ENCODE measurements around the gene SELENOP.
A peak's percentile ranks its signal among the peaks of the same experiment; 100 is the strongest.

SELENOP gene

DNA sequence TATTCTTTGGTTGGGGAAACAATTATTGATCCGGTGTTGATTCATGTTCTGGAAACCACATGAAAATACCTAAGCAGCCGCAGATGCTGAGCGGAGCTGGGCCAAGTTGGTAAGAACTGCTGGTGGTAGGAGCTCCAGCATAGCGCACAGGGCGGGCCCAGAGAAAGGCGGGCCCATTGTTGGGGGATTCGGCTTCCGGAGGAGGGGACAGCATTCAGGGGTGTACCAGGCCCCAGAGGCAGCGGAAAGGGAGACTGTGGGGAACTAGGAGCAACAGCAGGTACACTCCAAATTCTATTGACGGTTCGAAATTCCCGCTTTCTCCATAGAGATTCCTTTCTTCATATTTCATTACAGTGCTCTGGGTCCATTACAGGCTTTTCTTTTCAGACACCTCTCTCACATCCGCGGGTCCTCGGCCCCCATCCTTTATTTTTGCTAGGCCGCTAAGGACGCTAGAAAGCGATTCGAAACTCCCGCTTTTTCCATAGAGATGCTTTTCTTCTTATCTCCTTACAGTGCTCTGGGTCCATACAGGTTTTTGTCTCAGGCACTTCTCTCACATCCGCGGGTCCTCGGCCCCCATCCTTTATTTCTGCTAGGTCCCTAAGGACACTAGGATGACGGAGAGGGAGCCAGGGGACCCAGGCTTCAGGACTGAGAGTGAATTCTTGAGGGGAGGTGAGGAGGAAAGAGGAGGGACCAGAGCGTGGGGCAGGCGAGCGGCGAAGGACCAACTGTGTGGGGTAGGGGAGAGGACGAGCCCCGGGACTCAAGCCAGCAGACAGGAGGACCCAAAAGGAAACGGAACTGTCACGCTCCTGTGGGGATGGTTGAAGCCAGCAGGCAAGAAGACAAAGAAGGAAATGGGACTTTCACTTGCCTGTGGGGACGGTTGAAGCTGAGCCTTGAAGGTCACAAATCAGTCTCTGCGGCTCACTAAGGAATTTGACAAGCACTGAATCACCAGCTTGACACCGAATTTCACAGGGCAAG, 54.8 kb downstream of the SELENOP start, which contains the start of gene CCDC152:
Gene CCDC152 (plus strand): TSS at position 213 of the 996 bp plus-strand sequence. CDS start 2,304 bp downstream, outside the sequence.
- no peaks in the 10 kb centered on the region for H3K36me3 ChIP-seq (ENCODE audit: control insufficient read depth in 1 of 2, insufficient read depth in 2 of 2, low read length in 2 of 2)
- no peaks in the 10 kb centered on the region for H3K9me3 ChIP-seq (ENCODE audit: control insufficient read depth in 1 of 2, low read length in 2 of 2)
- H3K27me3 ChIP-seq (ENCODE audit: low read depth, low read length) = peaks cover 8% of the 10 kb centered on the region
- H3K4me3 ChIP-seq (ENCODE audit: low read depth in 1 of 2, low read length in 2 of 2) = peak within 1 kb of the TSS; percentile 53 to 59
- H3K27ac ChIP-seq (ENCODE audit: low read length) = no peak within 1 kb of the TSS
- H3K4me1 ChIP-seq (ENCODE audit: control insufficient read depth in 1 of 2, insufficient read depth in 2 of 2, low read length in 2 of 2) = no peaks in the 10 kb centered on the region

DNA sequence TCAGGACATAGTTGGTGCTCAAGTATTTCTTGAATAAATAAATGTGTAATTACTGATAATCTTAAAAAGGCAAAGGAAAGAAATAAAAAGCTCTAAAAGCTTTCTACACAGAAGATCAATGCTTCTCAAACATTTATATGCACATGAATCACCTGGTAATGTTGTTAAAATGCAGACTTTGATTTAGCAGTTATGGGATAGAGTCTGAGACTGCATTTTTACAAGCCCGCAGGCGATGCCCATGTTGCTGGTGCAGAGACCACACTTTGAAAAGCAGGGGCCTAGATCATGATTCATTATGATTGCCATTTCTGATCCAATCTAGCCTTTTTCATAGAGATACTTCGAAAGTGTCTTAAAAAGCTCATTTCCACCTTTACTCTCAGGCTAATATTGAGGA, 58.6 kb downstream of the SELENOP start:
- no peaks in the 10 kb centered on the region for H3K36me3 ChIP-seq (ENCODE audit: control insufficient read depth in 1 of 2, insufficient read depth in 2 of 2, low read length in 2 of 2)
- no peak overlapping the region for H3K4me3 ChIP-seq (ENCODE audit: low read depth in 1 of 2, low read length in 2 of 2)
- H3K4me1 ChIP-seq (ENCODE audit: control insufficient read depth in 1 of 2, insufficient read depth in 2 of 2, low read length in 2 of 2) = no peaks in the 10 kb centered on the region
- no peaks in the 10 kb centered on the region for H3K9me3 ChIP-seq (ENCODE audit: control insufficient read depth in 1 of 2, low read length in 2 of 2)
- no peak overlapping the region for H3K27ac ChIP-seq (ENCODE audit: low read length)
- peaks cover 8% of the 10 kb centered on the region for H3K27me3 ChIP-seq (ENCODE audit: low read depth, low read length)

DNA sequence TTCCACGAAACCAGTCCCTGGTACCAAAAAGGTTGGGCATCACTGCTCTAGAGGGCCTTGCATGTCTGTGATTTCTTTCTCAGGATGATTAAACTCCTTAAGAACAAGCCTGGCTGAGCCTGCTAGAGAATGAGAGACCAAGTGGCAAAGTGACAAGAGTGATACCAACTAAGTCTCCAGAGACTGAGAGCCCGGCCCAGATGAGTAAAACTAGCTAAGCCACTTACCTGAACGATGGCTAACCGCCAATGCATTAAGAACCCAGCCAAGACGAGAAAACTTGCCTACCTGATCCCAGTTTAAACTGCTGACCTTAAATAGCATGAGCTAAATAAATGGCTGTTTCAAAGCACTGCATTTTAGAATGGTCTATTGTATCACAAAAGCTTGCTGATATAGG, 60.6 kb downstream of the SELENOP start:
- Histone ChIP-seq H3K36me3 (ENCODE audit: control insufficient read depth in 1 of 2, insufficient read depth in 2 of 2, low read length in 2 of 2) (no peaks in the 10 kb centered on the region), H3K4me3 (ENCODE audit: low read depth in 1 of 2, low read length in 2 of 2) (no peak overlapping the region), H3K4me1 (ENCODE audit: control insufficient read depth in 1 of 2, insufficient read depth in 2 of 2, low read length in 2 of 2) (no peaks in the 10 kb centered on the region), H3K27ac (ENCODE audit: low read length) (no peak overlapping the region), H3K9me3 (ENCODE audit: control insufficient read depth in 1 of 2, low read length in 2 of 2) (no peaks in the 10 kb centered on the region), H3K27me3 (ENCODE audit: low read depth, low read length) (no peaks in the 10 kb centered on the region)

DNA sequence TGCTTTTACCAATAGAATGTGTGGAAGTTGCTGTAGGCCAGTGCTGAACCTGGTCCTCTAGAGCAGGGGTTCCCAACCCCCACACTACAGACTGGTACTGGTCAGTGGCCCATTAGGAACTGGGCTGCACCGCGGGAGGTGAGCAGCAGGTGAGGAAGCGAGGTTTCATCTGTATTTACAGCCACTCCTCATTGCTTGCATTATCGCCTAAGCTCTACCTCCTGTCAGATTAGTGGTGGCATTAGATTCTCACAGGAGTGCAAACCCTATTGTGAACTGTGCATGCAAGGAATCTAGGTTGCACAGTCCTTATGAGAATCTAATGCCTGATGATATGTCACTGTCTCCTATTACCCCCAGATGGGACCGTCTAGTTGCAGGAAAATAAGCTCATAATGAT, 61.2 kb downstream of the SELENOP start:
- Histone ChIP-seq H3K9me3 (ENCODE audit: control insufficient read depth in 1 of 2, low read length in 2 of 2) (no peaks in the 10 kb centered on the region), H3K4me1 (ENCODE audit: control insufficient read depth in 1 of 2, insufficient read depth in 2 of 2, low read length in 2 of 2) (no peaks in the 10 kb centered on the region), H3K36me3 (ENCODE audit: control insufficient read depth in 1 of 2, insufficient read depth in 2 of 2, low read length in 2 of 2) (no peaks in the 10 kb centered on the region)

More for the DNA sequence above, 61.2 kb downstream of the SELENOP start:
- Histone ChIP-seq H3K4me3 (ENCODE audit: low read depth in 1 of 2, low read length in 2 of 2) (no peak overlapping the region), H3K27ac (ENCODE audit: low read length) (no peak overlapping the region), H3K27me3 (ENCODE audit: low read depth, low read length) (no peaks in the 10 kb centered on the region)
